CD4-positive, alpha-beta T cell (primary cell): Measurements from ENCODE around the gene EIF2B4. TPM values are rescaled to one million over a fixed set of nuclear protein-coding genes. Genes with fewer than 3 reads are reported as not detected.
A peak's percentile ranks its signal among the peaks of the same experiment; 100 is the strongest.

Experiments
- ATAC-seq: fragments of 200-7000 bp; cut with Tn5 transposase; one replicate; pipeline ENCODE4 v1.10.0; 2022; ENCODE audit warnings: mild to moderate bottlenecking; ENCODE audit not compliant: poor library complexity
- CTCF ChIA-PET: fragments of 350-600 bp; sonication (Branson Sonifier 250); formaldehyde crosslinking; loops from one replicate; lab custom pipeline; 2021; ENCODE audit warnings: antibody characterized with exemption, inconsistent platforms; lab: Charles Lee
- POLR2A ChIA-PET: fragments of 350-600 bp; sonication (Branson Sonifier 250); formaldehyde crosslinking; loops from one replicate; lab custom pipeline; 2021; ENCODE audit warnings: antibody characterized with exemption, inconsistent platforms; lab: Charles Lee
- DNase-seq, 14 experiments: peaks; one replicate each; pipeline ENCODE4 v3.0.0-alpha.2; 2013 to 2020; ENCODE audit warnings: mixed read lengths in 2 of 14
- H3K27ac ChIP-seq, 2 donors: one replicate each; pipeline versions ENCODE4 v1.5.1 to v1.7.0; 2013; ENCODE audit warnings: low read length in 2 of 2, low read depth in 1 of 2, mild to moderate bottlenecking in 1 of 2
- H3K27me3 ChIP-seq, 2 experiments: 1 replicate in 1 of 2; 2 replicates in 1 of 2; pipeline versions ENCODE4 v1.6.1 to v1.7.0; 2013; ENCODE audit warnings: low read length in 2 of 2, control low read depth in 1 of 2, mild to moderate bottlenecking in 1 of 2, moderate library complexity in 1 of 2; ENCODE audit not compliant: insufficient read depth in 2 of 2, control insufficient read depth in 1 of 2
- H3K36me3 ChIP-seq: one replicate; pipeline ENCODE4 v1.6.1; 2013; ENCODE audit warnings: low read length, control low read depth; ENCODE audit not compliant: insufficient read depth
- H3K4me1 ChIP-seq: one replicate; pipeline ENCODE4 v1.6.1; 2013; ENCODE audit warnings: low read length, control low read depth; ENCODE audit not compliant: insufficient read depth
- H3K4me3 ChIP-seq: one replicate; pipeline ENCODE4 v1.5.1; 2013; ENCODE audit warnings: mild to moderate bottlenecking, low read length, moderate library complexity
- H3K9me3 ChIP-seq, 2 experiments: 1 replicate in 1 of 2; 2 replicates in 1 of 2; pipeline versions ENCODE4 v1.6.1 to v1.7.0; 2013; ENCODE audit warnings: low read length in 2 of 2, mild to moderate bottlenecking in 2 of 2, control low read depth in 1 of 2, moderate library complexity in 1 of 2; ENCODE audit not compliant: control insufficient read depth in 1 of 2, insufficient read depth in 1 of 2
- H3K27ac Mint-ChIP-seq: one replicate; pipeline ENCODE4 v1.8.0; 2020; ENCODE audit warnings: mixed read lengths
- H3K27me3 Mint-ChIP-seq: one replicate; pipeline ENCODE4 v1.8.0; 2021; ENCODE audit warnings: mixed read lengths
- H3K36me3 Mint-ChIP-seq: one replicate; pipeline ENCODE4 v1.8.0; 2021; ENCODE audit warnings: low read depth, mixed read lengths
- H3K4me1 Mint-ChIP-seq: one replicate; pipeline ENCODE4 v1.8.0; 2021; ENCODE audit warnings: low read depth, mixed read lengths
- H3K4me3 Mint-ChIP-seq: one replicate; pipeline ENCODE4 v1.8.0; 2020; ENCODE audit warnings: mild to moderate bottlenecking, mixed read lengths
- H3K9me3 Mint-ChIP-seq: one replicate; pipeline ENCODE4 v1.8.0; 2020; ENCODE audit warnings: mixed read lengths
- CTCF ChIP-seq: fragments of 200-600 bp; IDR thresholded peaks from one replicate; pipeline ENCODE4 v1.8.0; 2022; ENCODE audit warnings: antibody characterized with exemption, mild to moderate bottlenecking
- intact Hi-C, 2 experiments: fragments of 100-400 bp; cut with DNase I in 1 of 2; cut with micrococcal nuclease in 1 of 2; formaldehyde crosslinking; loops; one replicate each; pipeline versions ENCODE4 v1.15.1 to v1.9.0; 2023 to 2025; cut with DNase I, micrococcal nuclease
- total RNA-seq, 174 experiments: library from RNA in 2 of 174; stranded (reverse) in 2 of 174; gene quantifications; one replicate each; pipeline ENCODE4 v1.2.3 and lab custom pipeline; 2021 to 2026

The EIF2B4 gene
- total RNA-seq, 2 experiments from 2014 or later = 33.2 to 34.0 TPM

DNA sequence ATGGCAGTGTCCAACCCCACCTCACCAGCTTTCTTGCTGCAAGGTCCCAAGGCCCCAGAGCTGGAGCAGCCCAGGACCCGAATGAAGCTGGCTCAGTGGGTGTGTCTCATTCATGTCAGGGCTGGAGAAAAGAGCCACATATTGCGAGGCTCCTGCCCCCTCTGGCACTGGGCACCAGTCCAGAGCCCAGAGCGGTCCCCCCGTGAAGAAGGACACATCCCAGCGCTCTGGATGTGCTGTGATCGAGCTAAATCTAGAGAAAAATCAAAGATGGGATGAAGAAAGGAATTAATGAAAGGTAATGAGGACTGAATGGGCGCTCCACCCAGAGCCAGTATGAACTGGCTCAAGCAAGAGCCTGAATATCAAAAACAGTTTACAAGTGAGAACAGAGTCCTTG, 34.0 kb downstream of the EIF2B4 start:
- Histone ChIP-seq H3K27me3 (no peaks in the 10 kb centered on the region), H3K4me3 (no peak overlapping the region), H3K36me3 (peaks cover 81% of the 10 kb centered on the region), H3K9me3 (no peaks in the 10 kb centered on the region), H3K27ac (no peak overlapping the region), H3K4me1 (no peaks in the 10 kb centered on the region)
- TF ChIP-seq CTCF = no peak
- ATAC-seq (no peak), DNase-seq (no peak)
- intact Hi-C loops = no loop called here
- Mint-ChIP-seq H3K27me3 (no peaks in the 10 kb centered on the region), H3K4me3 (no peak overlapping the region), H3K27ac (no peak overlapping the region), H3K9me3 (no peaks in the 10 kb centered on the region), H3K36me3 (peaks cover 82% of the 10 kb centered on the region), H3K4me1 (no peaks in the 10 kb centered on the region)
- POLR2A ChIA-PET = interaction anchor here (1.7 kb wide), 1 partner anchor 13 kb away, joined by 6 read pairs; the partner anchor contains the start of gene MPV17
- CTCF ChIA-PET = no interaction called here

DNA sequence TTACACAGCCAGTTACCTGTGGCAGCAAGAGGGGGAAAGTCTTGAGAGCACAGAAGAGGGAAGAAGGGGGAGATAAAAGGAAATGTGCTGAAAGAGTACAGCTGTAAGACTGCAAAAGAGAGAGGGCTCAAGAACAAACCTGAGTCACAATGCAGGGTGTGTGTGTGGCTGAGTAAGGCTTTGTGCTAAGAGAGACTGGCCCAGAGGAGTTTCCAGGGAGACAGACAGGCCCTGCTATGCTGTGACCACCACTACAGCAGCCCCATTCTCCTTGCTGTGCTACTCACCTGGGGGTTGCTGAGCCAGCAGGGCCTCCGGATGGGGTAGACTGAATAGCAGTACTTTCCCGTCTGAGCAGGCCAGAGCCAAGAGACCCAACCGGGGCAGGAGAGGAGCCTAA, 34.8 kb downstream of the EIF2B4 start:
- CTCF ChIA-PET = no interaction called here
- no peaks in the 10 kb centered on the region for H3K4me1 ChIP-seq
- H3K4me1 Mint-ChIP-seq = no peaks in the 10 kb centered on the region
- DNase-seq = no peak
- H3K27ac Mint-ChIP-seq = no peak overlapping the region
- no peak overlapping the region for H3K4me3 ChIP-seq
- no peak overlapping the region for H3K27ac ChIP-seq
- H3K36me3 Mint-ChIP-seq = peaks cover 79% of the 10 kb centered on the region
- peaks cover 79% of the 10 kb centered on the region for H3K36me3 ChIP-seq
- H3K27me3 ChIP-seq = no peaks in the 10 kb centered on the region
- ATAC-seq = no peak
- no peak for TF ChIP-seq CTCF
- intact Hi-C loops = no loop called here
- no peaks in the 10 kb centered on the region for H3K27me3 Mint-ChIP-seq
- H3K4me3 Mint-ChIP-seq = no peak overlapping the region
- POLR2A ChIA-PET = interaction anchor here (0.7 kb wide), 1 partner anchor 170 kb away, joined by 3 read pairs; no protein-coding TSS in a partner anchor
- H3K9me3 ChIP-seq = no peaks in the 10 kb centered on the region
- no peaks in the 10 kb centered on the region for H3K9me3 Mint-ChIP-seq

DNA sequence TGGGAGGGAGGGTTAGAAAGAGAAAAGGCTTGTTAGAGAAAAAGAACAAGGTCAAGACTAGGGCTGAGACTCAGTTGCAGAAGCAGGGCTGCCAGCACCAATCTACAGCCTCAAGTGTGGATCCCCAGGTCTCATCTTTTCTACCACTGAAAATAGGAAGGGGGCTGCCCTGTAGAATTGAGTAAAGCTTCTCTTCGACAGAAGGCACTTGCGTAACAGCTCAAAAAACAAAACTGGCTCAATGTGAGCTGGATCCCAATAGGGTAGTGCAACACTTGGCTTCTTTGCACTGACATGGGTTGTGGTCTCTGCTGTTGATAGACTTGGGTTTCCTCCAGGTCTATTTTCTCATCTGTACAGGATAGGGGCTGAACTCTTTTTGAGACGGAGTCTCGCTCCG, 45.4 kb downstream of the EIF2B4 start:
- H3K27ac ChIP-seq = no peak overlapping the region
- H3K4me3 Mint-ChIP-seq = peak overlapping the region; percentile 60
- H3K36me3 Mint-ChIP-seq = peaks cover 66% of the 10 kb centered on the region
- DNase-seq (no peak), ATAC-seq (no peak)
- peaks cover 33% of the 10 kb centered on the region for H3K36me3 ChIP-seq
- peaks cover 25% of the 10 kb centered on the region for H3K4me1 ChIP-seq
- CTCF ChIA-PET = interaction anchor here (1.0 kb wide), 1 partner anchor 22 kb away, joined by 3 read pairs; no protein-coding TSS in a partner anchor
- H3K27ac Mint-ChIP-seq = peak overlapping the region; percentile 98
- POLR2A ChIA-PET = interaction anchor here (1.8 kb wide), 1 partner anchor 19 kb away, joined by 8 read pairs; no protein-coding TSS in a partner anchor
- TF ChIP-seq CTCF = no peak
- H3K4me1 Mint-ChIP-seq = peaks cover 31% of the 10 kb centered on the region
- no peaks in the 10 kb centered on the region for H3K9me3 Mint-ChIP-seq
- intact Hi-C loops = loop anchor here in 1 of 2 experiments (5.0 kb wide), 3 partner anchors 103 to 258 kb away; partner anchors contain the start of genes ATRAID, NRBP1, SLC5A6 and ZNF512
- H3K4me3 ChIP-seq = no peak overlapping the region
- no peaks in the 10 kb centered on the region for H3K27me3 ChIP-seq
- no peaks in the 10 kb centered on the region for H3K9me3 ChIP-seq
- no peaks in the 10 kb centered on the region for H3K27me3 Mint-ChIP-seq
